ENCODE results near the gene BLMH.

The BLMH gene

GRCh38 chr17:30249460-30249859, 42.3 kb downstream of the BLMH start:
- Histone ChIP-seq H3K36me3 (ENCODE audit: control insufficient read depth, insufficient read depth, low read length) (peaks cover 6% of the 10 kb centered on the region), H3K4me3 (replicated peaks; ENCODE audit: low read depth, low read length) (no peak overlapping the region), H3K27me3 (replicated peaks; ENCODE audit: control insufficient read depth, insufficient read depth, low read length) (no peaks in the 10 kb centered on the region)
- no peak for DNase-seq (ENCODE audit: extremely low read depth, insufficient read length)
- TF ChIP-seq CTCF (IDR thresholded peaks at IDR 0.05; ENCODE audit: insufficient read depth, low read length, poor library complexity, severe bottlenecking), result no peak

GRCh38 chr17:30248786-30249185, 43.0 kb downstream of the BLMH start:
- TF ChIP-seq CTCF (IDR thresholded peaks at IDR 0.05; ENCODE audit: insufficient read depth, low read length, poor library complexity, severe bottlenecking), result no peak
- Histone ChIP-seq H3K4me3 (replicated peaks; ENCODE audit: low read depth, low read length) (no peak overlapping the region), H3K27me3 (replicated peaks; ENCODE audit: control insufficient read depth, insufficient read depth, low read length) (no peaks in the 10 kb centered on the region), H3K36me3 (ENCODE audit: control insufficient read depth, insufficient read depth, low read length) (peaks cover 6% of the 10 kb centered on the region)
- DNase-seq (ENCODE audit: extremely low read depth, insufficient read length), result no peak

GRCh38 chr17:30246460-30246859, 45.3 kb downstream of the BLMH start:
- Histone ChIP-seq H3K36me3 (ENCODE audit: control insufficient read depth, insufficient read depth, low read length) (peaks cover 4% of the 10 kb centered on the region), H3K4me3 (replicated peaks; ENCODE audit: low read depth, low read length) (no peak overlapping the region), H3K27me3 (replicated peaks; ENCODE audit: control insufficient read depth, insufficient read depth, low read length) (no peaks in the 10 kb centered on the region)
- DNase-seq (ENCODE audit: extremely low read depth, insufficient read length), result no peak
- TF ChIP-seq CTCF (IDR thresholded peaks at IDR 0.05; ENCODE audit: insufficient read depth, low read length, poor library complexity, severe bottlenecking), result no peak

GRCh38 chr17:30244853-30245385, 46.8 kb downstream of the BLMH start:
- peaks cover 4% of the 10 kb centered on the region for H3K36me3 ChIP-seq (ENCODE audit: control insufficient read depth, insufficient read depth, low read length)
- no peaks in the 10 kb centered on the region for H3K27me3 ChIP-seq (replicated peaks; ENCODE audit: control insufficient read depth, insufficient read depth, low read length)
- no peak overlapping the region for H3K4me3 ChIP-seq (replicated peaks; ENCODE audit: low read depth, low read length)
- TF ChIP-seq CTCF (IDR thresholded peaks at IDR 0.05; ENCODE audit: insufficient read depth, low read length, poor library complexity, severe bottlenecking), result no peak
- DNase-seq (ENCODE audit: extremely low read depth, insufficient read length), result no peak

GRCh38 chr17:30243568-30243967, 48.2 kb downstream of the BLMH start:
- no peak for DNase-seq (ENCODE audit: extremely low read depth, insufficient read length)
- Histone ChIP-seq H3K36me3 (ENCODE audit: control insufficient read depth, insufficient read depth, low read length) (no peaks in the 10 kb centered on the region), H3K27me3 (replicated peaks; ENCODE audit: control insufficient read depth, insufficient read depth, low read length) (no peaks in the 10 kb centered on the region), H3K4me3 (replicated peaks; ENCODE audit: low read depth, low read length) (no peak overlapping the region)
- TF ChIP-seq CTCF (IDR thresholded peaks at IDR 0.05; ENCODE audit: insufficient read depth, low read length, poor library complexity, severe bottlenecking), result no peak

GRCh38 chr17:30243002-30243401, 48.7 kb downstream of the BLMH start:
- Histone ChIP-seq H3K4me3 (replicated peaks; ENCODE audit: low read depth, low read length) (no peak overlapping the region), H3K36me3 (ENCODE audit: control insufficient read depth, insufficient read depth, low read length) (no peaks in the 10 kb centered on the region), H3K27me3 (replicated peaks; ENCODE audit: control insufficient read depth, insufficient read depth, low read length) (no peaks in the 10 kb centered on the region)
- TF ChIP-seq CTCF (IDR thresholded peaks at IDR 0.05; ENCODE audit: insufficient read depth, low read length, poor library complexity, severe bottlenecking), result no peak
- DNase-seq (ENCODE audit: extremely low read depth, insufficient read length), result no peak
